ENCODE results near the gene PTH2R. TPM values are rescaled to one million over a fixed set of nuclear protein-coding genes. Genes with fewer than 3 reads are reported as not detected.

Gene PTH2R
- total and polyA plus RNA-seq, 8 donors, result 0.09 to 0.42 (median 0.14) TPM; not detected in 3

DNA sequence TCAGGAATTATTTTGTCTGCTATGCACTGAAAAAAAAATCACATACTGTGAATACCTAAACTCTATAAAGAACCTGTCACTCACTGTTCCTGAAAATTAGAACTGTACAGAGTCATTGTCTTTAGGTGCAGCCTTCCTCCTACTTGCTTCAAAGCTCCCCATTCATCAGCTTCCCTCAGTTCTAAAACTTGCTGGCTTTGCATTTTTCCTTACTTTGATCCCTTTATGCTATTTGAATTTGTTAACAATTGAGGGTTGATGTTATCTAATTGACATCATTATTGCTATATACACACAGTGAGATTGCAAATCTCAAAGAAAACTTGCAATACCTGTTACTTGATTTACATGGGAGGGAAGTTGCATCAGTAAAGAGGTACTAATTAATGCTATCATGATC lies 48.3 kb downstream of the PTH2R start:
- no peak overlapping the region for H3K4me3 ChIP-seq
- no peak for ATAC-seq
- no peak overlapping the region for H3K27ac ChIP-seq
- H3K4me1 ChIP-seq, result no peaks in the 10 kb centered on the region
- no peaks in the 10 kb centered on the region for H3K9me3 ChIP-seq
- intact Hi-C loops (cut with DNase I), result no loop called here
- no peaks in the 10 kb centered on the region for H3K36me3 ChIP-seq
- TF ChIP-seq, protein P1, sequence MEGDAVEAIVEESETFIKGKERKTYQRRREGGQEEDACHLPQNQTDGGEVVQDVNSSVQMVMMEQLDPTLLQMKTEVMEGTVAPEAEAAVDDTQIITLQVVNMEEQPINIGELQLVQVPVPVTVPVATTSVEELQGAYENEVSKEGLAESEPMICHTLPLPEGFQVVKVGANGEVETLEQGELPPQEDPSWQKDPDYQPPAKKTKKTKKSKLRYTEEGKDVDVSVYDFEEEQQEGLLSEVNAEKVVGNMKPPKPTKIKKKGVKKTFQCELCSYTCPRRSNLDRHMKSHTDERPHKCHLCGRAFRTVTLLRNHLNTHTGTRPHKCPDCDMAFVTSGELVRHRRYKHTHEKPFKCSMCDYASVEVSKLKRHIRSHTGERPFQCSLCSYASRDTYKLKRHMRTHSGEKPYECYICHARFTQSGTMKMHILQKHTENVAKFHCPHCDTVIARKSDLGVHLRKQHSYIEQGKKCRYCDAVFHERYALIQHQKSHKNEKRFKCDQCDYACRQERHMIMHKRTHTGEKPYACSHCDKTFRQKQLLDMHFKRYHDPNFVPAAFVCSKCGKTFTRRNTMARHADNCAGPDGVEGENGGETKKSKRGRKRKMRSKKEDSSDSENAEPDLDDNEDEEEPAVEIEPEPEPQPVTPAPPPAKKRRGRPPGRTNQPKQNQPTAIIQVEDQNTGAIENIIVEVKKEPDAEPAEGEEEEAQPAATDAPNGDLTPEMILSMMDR (IDR thresholded peaks at IDR 0.05), result no peak
- H3K27me3 ChIP-seq, result no peaks in the 10 kb centered on the region
- no peak for DNase-seq

DNA sequence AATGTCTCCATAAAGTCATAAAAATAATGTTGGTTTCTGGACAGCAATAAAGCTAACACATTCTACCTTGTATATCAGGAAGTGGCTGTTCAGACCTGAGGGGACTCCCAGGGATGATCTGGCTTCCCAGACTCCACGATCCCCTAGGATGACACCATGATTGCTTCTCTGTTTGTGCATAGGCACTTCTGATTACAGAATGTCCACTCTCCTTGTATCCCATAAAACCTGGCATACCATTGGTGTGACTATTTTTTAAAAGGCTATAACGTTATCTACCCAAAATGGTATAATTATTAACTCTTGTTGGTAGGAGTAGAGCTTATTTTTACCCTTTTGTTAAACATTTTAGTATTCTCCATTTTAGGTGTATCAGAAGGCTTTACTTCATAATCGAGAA lies 57.1 kb downstream of the PTH2R start:
- ATAC-seq (no peak), DNase-seq (no peak)
- Histone ChIP-seq H3K27me3 (no peaks in the 10 kb centered on the region), H3K36me3 (no peaks in the 10 kb centered on the region), H3K9me3 (no peaks in the 10 kb centered on the region), H3K4me1 (no peaks in the 10 kb centered on the region), H3K27ac (no peak overlapping the region), H3K4me3 (no peak overlapping the region)
- intact Hi-C loops (cut with DNase I), result no loop called here
- TF ChIP-seq, protein P1 (IDR thresholded peaks at IDR 0.05), result no peak

DNA sequence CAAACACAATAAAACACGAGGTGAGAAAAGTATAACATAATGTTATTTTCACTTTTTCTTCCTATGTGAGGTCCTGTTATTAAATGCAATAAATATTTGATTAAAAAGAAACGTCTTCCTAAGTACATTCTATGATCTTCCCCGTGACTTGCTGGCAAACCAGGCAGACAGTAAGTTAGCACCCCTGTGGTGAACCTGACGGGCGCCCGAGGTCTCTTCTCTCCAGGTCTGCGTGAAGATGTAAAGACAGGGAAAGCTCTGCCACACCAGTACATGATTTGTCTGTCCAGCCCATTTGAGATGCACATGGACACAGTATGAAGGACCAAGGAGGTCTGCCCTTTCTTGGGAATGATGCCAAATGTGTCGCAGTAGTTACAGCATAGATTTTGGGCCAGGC lies 57.6 kb downstream of the PTH2R start:
- Histone ChIP-seq H3K4me3 (no peak overlapping the region), H3K27me3 (no peaks in the 10 kb centered on the region), H3K9me3 (no peaks in the 10 kb centered on the region), H3K36me3 (no peaks in the 10 kb centered on the region), H3K27ac (no peak overlapping the region), H3K4me1 (no peaks in the 10 kb centered on the region)
- TF ChIP-seq, protein P1 (IDR thresholded peaks at IDR 0.05), result no peak
- ATAC-seq (no peak), DNase-seq (no peak)
- intact Hi-C loops (cut with DNase I), result no loop called here

GRCh38 chr2:208466151-208466919 lies 59.7 kb downstream of the PTH2R start:
- TF ChIP-seq, protein P1 (IDR thresholded peaks at IDR 0.05), result peak; percentile 12 to 35
- no peak overlapping the region for H3K4me3 ChIP-seq
- H3K27me3 ChIP-seq, result no peaks in the 10 kb centered on the region
- intact Hi-C loops (cut with DNase I), result no loop called here
- DNase-seq (peak in 1 of 4 donors; percentile 30), ATAC-seq (peak; percentile 71)
- H3K4me1 ChIP-seq, result no peaks in the 10 kb centered on the region
- H3K27ac ChIP-seq, result no peak overlapping the region
- no peaks in the 10 kb centered on the region for H3K9me3 ChIP-seq
- no peaks in the 10 kb centered on the region for H3K36me3 ChIP-seq

- no peak for ATAC-seq
- intact Hi-C loops (cut with DNase I), result no loop called here
- H3K27ac ChIP-seq, result no peak overlapping the region
- H3K36me3 ChIP-seq, result no peaks in the 10 kb centered on the region
- H3K4me3 ChIP-seq, result no peak overlapping the region
- H3K4me1 ChIP-seq, result no peaks in the 10 kb centered on the region
- H3K9me3 ChIP-seq, result no peaks in the 10 kb centered on the region
- no peaks in the 10 kb centered on the region for H3K27me3 ChIP-seq
- TF ChIP-seq, protein P1 (IDR thresholded peaks at IDR 0.05), result no peak
- DNase-seq, result no peak
These were observed 60.3 kb downstream of the PTH2R start for GRCh38 chr2:208466920-208467298.
